ENCODE results near the gene RIPK3.
"Not testable (repeated sequence)": the region's sequence is repeated elsewhere in the genome, so short reads cannot be mapped to it uniquely, and the experiment has no call there.

Gene RIPK3

DNA sequence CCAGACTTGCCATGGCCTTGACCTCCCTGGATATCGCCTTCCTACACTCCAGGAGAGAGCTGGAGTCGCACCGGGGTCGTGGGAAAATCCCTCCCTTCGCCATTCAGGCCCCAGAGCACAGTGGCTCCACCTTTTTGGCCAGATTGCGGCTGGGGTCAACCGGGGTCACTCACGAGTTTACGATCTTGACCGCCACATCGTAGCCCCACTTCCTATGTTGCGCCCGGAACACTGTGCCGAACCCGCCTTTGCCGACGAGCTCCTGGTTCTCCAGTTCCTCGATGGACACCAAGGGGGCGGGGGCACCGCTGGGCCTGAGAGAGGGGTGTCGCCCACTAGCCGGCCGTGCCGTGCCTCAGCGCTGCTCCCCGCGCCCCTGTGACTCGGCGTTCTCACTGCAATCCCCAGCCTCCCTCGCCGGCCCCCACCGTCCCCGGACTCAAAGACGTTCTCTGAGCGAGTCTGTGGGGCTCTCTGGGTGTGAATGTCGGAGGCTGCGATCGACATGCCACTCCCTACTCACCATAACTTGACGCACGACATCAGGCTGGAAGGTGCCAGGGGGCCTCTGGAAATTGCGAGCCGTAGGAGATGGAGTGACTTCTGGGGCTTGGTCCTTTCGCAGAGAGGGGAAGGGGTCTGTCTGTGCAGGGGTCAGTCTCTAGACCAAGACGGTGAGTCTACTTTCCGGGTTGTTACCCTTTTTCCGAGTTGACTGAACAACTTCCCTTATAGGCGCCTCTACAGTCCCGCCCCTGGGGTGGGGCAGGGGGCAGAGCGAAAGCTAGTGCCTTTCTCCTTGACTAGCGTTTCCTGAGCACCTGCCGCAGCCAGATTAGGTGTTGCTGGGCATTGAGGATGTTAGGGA lies at the start of gene RIPK3:
TSS of gene RIPK3 (minus strand) at position 708 of the 868 bp plus-strand sequence. CDS start at position 543, 165 bp downstream.
- no peak for DNase-seq

DNA sequence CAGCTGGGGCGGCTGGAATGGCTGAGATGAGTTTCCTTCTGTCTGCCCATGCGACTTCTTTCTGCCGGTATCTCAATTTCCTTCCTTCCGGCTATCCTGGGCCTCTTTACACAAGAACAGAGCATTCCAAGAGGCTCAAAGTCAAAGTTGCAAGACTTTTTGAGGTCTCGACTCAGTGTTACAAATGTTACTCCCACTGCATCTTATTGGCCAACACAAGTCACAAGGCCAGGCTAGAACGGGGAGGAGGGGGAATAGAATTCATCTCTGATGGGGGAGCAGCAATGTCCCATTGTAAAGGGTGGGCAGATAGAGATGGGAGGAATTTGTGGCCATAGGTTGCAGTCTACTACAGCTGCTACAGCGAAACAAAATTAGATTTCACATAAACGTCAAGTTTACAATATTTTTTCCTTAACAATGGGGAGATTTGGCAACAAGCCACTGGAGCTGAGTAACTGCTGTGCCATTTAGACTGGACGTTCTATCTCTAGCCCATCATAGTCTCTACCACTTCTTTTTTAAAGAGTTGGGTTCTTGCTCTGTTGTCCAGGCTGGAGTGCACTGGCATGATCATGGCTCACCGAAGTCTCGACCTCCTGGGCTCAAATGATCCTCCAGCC lies 49.5 kb upstream of the RIPK3 start:
- DNase-seq, result no peak

DNA sequence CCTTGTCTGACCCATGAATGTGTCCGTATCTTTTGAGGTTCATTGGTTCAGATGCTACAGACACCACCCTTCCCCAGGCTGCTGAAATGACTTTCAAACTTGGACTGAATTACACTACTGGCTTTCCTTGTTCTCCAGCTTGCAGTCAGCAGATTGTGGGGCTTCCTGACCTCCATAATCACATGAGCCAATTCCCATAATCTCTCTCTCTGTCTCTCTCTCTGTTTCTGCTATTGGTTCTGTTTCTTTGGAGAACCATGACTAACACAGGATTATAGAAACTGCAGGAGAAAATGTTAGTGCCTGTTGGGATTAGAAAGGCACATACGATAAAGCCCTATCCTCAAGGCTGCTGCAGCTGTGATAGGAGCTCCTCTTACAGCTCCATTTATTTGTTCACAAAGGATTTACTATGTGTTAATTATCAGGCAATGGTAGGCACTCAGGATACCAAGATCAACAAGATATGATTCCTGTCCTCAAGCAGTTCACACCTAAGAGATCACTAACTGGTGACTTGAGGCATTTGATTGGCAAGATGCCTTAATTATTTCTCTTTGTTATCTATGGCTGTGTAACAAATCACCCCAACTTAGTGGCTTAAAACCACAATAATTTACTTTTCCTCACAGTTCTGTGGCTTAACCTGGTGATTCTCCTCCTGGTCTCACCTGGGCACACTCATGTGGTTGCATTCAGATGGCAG lies 48.8 kb upstream of the RIPK3 start:
- no peak for DNase-seq

DNA sequence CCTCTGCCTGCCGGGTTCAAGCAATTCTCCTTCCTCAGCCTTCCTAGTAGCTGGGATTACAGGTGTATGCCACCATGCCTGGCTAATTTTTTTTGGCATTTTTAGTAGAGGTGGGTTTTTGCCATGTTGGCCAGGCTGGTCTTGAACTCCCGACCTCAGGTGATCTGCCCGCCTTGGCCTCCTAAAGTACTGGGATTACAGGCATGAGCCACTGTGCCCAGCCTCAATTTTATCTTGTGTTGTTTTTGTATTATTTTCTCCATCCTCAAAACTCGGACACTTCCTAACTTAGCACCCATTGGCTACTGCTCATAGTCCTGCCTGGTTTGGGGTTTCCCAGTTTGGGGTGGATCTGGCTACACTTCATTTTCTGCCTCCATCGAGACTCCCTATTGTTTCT lies 47.8 kb upstream of the RIPK3 start:
- DNase-seq, result not testable (repeated sequence)

DNA sequence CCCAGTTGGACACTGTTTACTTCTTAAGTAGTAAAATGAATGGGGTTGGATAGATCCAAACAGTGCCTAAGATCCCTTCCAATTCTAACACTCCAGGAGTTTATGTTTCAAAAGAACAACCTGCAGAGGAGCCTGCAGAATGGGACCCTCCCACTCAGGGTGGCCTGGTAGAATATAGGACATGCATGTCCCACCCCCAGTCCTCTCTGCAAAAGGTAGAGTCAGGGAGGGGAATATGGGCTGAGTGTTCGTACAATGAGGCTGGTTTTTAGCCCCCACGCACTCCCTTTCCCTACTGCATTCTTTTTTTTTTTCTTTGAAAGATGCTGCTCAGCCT lies 47.2 kb upstream of the RIPK3 start:
- no peak for DNase-seq

DNA sequence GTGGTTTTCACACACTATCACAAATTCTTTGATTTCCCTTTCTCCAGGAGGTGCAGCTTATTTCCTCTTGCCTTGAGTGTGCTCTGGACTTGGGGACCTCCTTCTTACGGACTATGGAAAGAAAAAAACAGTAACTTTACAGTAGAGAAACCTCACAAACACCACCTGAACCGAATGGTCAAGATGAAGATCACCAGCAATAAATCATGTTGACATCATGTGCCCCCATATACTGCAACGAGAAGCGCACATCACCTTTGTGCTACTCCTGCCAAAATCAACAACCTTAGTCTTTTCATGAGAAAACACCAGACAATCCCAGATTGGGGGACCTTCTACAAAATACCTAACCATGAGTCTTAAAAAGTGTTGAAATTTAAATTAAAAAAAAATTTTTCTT lies 45.7 kb upstream of the RIPK3 start:
- no peak for DNase-seq

DNA sequence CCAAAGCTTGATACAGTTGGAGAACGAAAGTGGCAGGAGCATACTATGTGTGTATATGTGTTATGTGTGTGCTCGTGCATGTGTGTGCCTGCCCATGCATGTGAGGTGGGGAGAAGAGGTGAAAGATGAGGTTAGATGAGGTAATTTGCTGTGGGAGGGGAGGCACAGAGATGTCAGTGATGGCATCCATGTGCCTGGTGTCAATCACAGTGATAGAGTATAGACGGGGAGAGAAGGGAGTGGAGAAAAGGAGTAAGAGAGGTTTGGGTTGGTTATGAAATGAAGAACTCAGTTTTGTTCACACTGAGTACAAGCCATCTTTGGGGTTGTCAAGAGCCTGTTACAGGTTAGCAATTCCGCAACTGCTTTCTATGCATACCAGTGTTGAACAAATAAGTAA lies 44.4 kb upstream of the RIPK3 start:
- no peak for DNase-seq

DNA sequence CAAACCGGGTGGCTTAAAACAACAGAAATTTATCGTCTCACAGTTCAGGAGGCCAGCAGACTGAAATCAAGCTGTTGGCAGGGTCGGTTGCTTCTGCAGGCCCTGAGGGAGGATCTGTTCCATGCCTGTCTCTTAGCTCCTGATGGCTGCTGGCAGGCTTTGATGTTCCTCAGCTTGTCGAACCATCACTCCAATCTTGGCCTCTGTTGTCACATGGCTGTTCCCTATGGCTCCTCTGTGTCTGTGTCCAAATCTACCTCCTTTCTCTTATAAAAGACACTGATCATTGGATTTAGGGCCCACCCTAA lies 42.2 kb upstream of the RIPK3 start:
- no peak for DNase-seq

DNA sequence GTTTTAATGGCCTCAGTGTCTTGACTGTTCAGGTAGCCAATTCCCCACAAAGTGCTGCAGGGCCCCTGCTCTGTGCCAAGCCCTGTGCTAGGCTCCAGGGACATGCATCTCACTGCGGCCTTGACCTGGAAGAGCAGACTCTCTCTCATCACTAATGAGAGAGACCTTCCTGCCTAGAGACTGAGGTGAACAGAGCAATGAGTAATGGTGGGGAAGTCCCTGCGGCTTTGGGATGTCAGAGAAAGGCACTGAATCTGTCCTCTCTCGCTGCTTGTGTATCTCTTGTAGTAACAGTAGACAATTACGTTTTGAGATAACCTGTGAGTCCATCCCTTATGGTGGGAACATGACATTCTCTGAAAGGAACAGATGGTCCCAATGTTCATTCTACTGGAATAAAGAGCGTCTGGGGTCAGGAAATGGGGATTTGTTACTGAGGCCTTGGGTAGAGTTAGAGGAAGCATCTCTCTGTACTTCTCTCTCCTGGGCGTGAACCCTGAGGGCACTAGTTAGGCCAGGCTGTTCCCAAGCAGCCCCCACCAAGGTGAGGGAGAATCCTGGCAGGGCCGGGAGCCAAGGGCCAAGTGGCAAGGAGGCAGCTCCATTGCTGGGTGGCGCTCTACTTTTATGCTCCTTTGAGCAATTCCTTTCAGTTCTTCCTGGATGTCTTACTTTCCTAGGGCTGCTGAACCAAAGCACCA lies 41.7 kb upstream of the RIPK3 start:
- DNase-seq, result no peak

DNA sequence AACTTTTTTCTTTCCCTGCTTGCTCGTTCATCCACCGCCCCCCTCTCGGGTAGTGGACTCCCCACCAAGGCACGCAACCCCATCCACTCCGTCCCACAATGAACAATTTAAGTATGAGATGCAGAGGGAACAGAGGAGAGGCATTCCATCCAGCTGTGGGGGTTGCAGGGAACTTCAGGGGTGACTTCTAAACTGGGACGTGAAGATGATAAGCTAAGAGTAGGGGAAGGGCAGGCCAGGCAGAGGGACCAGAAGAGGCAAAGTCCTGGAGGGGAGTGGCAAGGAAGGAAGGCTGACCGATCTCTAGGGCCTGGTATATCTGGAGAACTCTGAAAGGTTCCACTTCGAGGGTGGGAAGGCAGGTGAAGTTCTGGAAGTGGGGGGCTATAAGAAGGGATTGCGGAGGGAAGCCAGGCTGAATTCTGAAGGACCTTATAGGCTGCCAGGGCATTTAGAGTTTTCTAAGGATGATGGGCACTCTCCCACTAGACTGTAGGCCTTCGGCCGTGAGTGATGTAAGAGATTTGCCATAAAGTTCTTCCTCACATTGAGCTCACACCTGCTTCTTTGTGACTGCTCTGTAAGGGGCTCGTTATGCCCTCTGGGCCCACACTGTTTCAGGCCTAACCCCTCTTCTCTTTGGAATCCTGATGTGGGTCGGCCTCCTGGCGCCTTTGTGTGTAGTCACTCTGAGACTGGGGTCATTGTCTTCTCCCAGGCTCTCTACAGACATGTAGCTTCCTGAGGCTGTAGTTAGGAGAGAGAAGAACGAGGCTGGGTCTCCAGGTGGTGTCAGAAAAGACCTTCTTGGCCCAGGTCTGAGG lies 40.3 kb upstream of the RIPK3 start:
- no peak for DNase-seq

DNA sequence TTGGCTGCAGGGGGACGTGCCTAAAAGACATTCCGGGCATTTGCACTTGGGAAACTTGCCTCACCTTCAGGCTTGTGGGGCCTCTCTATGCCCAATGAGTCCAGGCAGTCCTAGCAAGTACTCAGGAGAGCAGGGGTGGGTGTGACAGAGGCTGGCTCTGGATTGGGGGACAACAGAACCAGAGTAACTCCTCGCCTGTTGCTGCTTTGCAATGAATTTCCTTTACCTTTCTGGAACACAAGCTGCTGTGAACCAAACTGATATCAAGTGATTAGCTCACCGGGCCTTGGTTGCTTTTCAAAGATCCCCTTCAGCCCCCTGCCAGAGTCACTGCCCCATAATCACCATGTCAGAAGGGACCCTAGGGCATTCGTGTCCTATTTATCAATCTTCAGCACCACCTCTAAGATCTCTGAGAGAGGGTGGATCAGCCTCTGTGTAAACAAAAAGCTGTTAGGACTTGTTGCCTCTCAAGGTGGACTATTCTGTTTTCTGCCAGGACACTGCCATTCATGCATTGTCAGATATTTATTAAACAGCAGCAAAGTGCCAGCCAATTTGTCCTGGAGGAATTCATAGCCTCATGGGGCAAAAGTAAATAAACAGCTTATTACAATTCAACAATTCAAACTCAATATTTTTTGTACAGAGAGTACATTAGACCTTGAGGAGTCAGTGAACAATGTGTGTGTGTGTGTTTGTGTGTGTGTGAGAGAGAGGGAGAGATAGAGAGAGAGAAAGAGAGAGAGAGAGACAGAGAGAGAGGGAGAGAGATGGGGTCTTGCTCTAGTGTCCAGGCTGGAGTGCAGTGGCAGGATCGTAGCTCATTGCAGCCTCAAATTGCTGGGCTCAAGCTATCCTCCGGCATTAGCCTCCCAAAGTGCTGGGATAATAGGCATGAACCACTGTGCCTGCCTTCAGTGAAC lies 39.5 kb upstream of the RIPK3 start:
- no peak for DNase-seq

DNA sequence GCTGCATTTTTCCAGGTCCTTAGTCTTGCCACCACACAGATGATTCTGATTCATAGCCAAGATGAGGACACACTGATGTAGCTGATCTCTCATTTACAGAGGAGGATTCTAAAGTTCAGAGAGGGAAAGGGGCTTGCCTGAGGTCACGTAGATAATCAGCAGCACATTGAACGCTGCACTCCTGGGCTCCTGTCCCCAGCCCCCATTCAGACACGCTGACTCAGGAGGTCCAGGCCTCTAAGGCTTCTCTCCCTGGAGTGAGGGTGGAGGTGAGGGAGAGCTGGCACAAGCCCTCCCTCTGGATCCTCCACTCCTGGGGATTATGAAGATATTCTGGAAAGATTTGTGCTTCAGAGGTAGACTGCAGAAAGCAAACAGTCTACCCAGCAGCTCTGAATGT lies 38.5 kb upstream of the RIPK3 start:
- no peak for DNase-seq

DNA sequence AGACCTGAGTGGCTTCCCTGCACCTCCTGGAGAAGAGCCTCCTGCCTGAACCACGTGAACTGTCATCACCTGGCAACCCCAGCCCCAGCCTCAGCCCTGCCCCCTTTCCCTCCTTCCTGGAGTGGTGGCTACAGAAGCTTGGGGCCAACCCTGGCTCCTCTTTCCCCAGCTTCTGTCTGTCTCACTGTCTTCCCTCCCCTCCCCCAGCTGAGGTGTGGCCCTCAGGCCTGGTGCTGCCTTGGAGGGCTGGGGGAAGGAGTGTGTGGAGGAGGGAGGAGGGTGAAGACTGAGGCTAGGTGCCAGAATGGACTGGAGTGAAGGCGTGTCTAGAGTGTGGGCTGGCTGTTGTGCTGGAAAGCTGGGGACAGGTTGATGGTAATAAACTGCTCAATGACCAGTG lies 37.9 kb upstream of the RIPK3 start:
- DNase-seq, result no peak

DNA sequence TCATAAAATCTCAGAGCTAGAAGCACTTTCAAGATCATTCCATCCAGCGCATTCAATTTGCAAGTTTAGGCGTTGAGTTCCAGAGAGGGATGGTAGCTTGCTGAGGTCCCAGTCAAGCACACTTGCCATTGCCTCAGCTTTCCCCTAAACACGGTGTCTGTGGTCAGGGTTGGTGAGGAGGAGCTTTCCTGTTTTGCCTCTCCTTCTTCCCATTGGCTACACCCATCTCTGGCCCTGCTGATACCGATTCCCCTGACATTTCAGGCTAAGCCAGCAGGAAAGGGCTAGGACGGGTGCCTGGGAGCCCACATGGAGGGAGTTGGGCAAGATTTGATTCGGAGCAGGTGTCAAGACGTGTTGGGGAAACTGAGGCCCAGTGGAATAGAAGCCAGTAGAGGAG lies 37.3 kb upstream of the RIPK3 start:
- no peak for DNase-seq

DNA sequence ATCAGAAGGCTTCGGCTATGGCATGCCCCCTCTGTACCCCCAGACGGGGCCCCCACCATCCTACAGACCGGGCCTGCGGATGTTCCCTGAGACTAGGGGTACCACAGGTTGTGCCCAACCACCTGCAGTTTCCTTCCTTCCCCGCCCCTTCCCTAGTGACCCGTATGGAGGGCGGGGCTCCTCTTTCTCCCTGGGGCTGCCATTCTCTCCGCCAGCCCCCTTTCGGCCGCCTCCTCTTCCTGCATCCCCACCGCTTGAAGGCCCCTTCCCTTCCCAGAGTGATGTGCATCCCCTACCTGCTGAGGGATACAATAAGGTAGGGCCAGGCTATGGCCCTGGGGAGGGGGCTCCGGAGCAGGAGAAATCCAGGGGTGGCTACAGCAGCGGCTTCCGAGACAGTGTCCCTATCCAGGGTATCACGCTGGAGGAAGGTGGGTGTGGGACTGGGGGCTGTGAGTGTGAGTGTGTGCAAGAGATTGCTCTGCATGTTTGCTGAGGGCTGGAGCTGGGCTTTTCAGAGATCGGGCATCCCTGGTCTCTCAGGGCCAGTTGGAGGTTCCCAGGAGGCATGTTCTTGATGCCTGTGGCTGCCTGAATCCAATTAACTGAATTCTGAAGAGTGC lies 36.8 kb upstream of the RIPK3 start:
- DNase-seq, result no peak

DNA sequence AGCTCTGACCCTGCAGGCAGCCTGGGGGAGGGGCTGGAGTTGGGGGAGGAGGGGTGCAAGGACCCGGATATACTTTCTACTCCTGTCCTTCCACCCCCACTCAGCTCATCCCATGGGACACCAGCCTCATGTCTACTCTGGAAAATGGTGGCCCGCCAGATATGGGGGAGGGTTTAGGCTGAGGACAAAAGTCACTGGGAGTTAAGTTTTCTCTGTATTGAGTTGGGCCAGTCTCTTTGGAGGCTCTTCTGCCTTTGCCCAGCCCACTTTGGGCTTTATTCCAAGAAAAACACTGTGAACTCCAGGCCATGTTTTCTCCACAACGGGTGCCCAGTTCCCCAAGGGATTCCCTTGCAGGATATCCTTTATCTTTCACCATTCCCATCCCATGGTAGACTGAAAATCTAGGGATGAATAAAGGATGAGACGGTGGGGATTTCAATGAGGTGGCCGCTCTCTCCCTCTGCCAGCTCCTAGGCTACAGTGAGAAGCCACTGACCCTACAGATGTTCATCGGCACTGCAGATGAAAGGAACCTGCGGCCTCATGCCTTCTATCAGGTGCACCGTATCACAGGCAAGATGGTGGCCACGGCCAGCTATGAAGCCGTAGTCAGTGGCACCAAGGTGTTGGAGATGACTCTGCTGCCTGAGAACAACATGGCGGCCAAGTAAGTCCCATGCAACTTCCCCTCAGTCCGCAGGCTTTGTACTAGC lies 33.1 kb upstream of the RIPK3 start:
- no peak for DNase-seq

DNA sequence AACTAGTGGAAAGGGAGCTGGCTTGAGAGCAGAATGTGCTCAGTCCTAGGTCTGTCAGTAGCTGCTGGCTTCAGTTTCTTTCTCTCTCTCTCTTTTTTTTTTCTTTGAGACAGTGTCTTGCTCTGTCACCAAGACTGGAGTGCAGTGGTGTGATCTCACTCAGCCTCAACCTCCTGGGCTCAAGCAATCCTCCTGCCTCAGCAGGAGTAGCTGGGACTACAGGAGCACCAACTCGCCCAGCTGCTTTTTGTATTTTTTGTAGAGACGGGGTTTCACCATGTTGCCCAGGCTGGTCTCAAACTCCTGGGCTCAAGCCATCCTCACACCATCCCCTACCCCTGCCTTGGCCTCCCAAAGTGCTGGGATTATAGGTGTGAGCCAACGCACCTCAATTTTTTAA lies 31.8 kb upstream of the RIPK3 start:
- not testable (repeated sequence) for DNase-seq

DNA sequence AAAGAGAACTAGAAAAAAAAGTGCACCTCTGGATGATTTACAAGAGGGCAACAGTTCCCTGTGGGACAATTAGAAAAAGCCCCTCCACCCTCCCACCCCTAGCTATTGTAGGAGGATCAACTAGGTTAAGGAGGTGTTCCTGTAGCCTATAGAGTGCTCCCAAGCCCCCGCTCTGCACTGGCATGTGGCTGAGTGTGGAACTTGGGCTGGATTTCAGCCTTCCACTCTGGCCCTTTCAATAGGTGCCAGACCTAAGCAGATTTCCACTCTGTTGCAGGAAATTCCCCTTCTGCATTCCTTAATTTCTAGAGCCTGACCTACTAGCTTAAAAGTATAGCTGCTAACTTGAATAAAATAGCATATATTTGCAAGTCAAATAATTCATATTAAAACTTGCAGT lies 31.0 kb upstream of the RIPK3 start:
- no peak for DNase-seq
